IPS DF 4.7 (cell line): Measurements from ENCODE around the gene MPDZ.

Experiments
- DNase-seq: peaks from one replicate; pipeline ENCODE4 v3.0.0-alpha.2; 2013; ENCODE audit warnings: low spot score; ENCODE audit errors: extremely low read depth

MPDZ gene

GRCh38 chr9:13179257-13179656, 100.2 kb downstream of the MPDZ start:
- DNase-seq: no peak

- DNase-seq: no peak
These were observed 103.8 kb downstream of the MPDZ start for GRCh38 chr9:13175732-13176131.

- DNase-seq: no peak
These were observed 104.4 kb downstream of the MPDZ start for GRCh38 chr9:13174906-13175639.

GRCh38 chr9:13173553-13173952, 105.9 kb downstream of the MPDZ start:
- no peak for DNase-seq

GRCh38 chr9:13171261-13171660, 108.2 kb downstream of the MPDZ start:
- no peak for DNase-seq

GRCh38 chr9:13166996-13167395, 112.5 kb downstream of the MPDZ start:
- no peak for DNase-seq

- DNase-seq: no peak
These were observed 113.5 kb downstream of the MPDZ start for GRCh38 chr9:13165956-13166355.

- DNase-seq: no peak
These were observed 114.1 kb downstream of the MPDZ start for GRCh38 chr9:13165236-13165945.

GRCh38 chr9:13163946-13164345, 115.5 kb downstream of the MPDZ start:
- no peak for DNase-seq

GRCh38 chr9:13163287-13163686, 116.2 kb downstream of the MPDZ start:
- DNase-seq: no peak

- no peak for DNase-seq
These were observed 119.4 kb downstream of the MPDZ start for GRCh38 chr9:13160051-13160450.

- no peak for DNase-seq
These were observed 120.5 kb downstream of the MPDZ start for GRCh38 chr9:13158986-13159385.

- DNase-seq: no peak
These were observed 128.0 kb downstream of the MPDZ start for GRCh38 chr9:13151489-13151888.

- DNase-seq: no peak
These were observed 130.0 kb downstream of the MPDZ start for GRCh38 chr9:13149454-13149853.

GRCh38 chr9:13146840-13147239, 132.7 kb downstream of the MPDZ start:
- no peak for DNase-seq

GRCh38 chr9:13145340-13145739, 134.2 kb downstream of the MPDZ start:
- DNase-seq: no peak

- DNase-seq: no peak
These were observed 135.2 kb downstream of the MPDZ start for GRCh38 chr9:13144166-13144775.

GRCh38 chr9:13143281-13143680, 136.2 kb downstream of the MPDZ start:
- DNase-seq: no peak

GRCh38 chr9:13142776-13143175, 136.7 kb downstream of the MPDZ start:
- DNase-seq: no peak

- no peak for DNase-seq
These were observed 137.9 kb downstream of the MPDZ start for GRCh38 chr9:13141629-13142028.

GRCh38 chr9:13140843-13141592, 138.5 kb downstream of the MPDZ start:
- no peak for DNase-seq

GRCh38 chr9:13139641-13140171, 139.8 kb downstream of the MPDZ start:
- DNase-seq: peak; percentile 16
